DOHH2 (cell line): ENCODE data around the gene PHETA2.

Experiments
- H3F3A ChIP-seq: fragments of 200-600 bp; sonication (generic), shearing (Covaris generic); 2 replicates; pipeline ENCODE4 v1.6.0; 2016; ENCODE audit warnings: antibody characterized with exemption, mild to moderate bottlenecking; ENCODE audit not compliant: control insufficient read depth, insufficient read depth
- H3K27ac ChIP-seq: fragments of 200-600 bp; sonication (generic); 2 replicates; pipeline ENCODE4 v1.5.1; 2014; ENCODE audit warnings: low read depth, mild to moderate bottlenecking, low read length, moderate library complexity
- H3K27me3 ChIP-seq: fragments of 200-600 bp; sonication (generic); 2 replicates; pipeline ENCODE4 v1.6.1; 2014; ENCODE audit warnings: mild to moderate bottlenecking, low read length, mixed read lengths; ENCODE audit not compliant: control insufficient read depth
- H3K36me3 ChIP-seq: fragments of 200-600 bp; sonication (generic); 2 replicates; pipeline ENCODE4 v1.6.1; 2014; ENCODE audit warnings: mild to moderate bottlenecking, low read length, moderate library complexity, mixed read lengths; ENCODE audit not compliant: control insufficient read depth
- H3K4me1 ChIP-seq: fragments of 200-600 bp; sonication (generic); 2 replicates; pipeline ENCODE4 v1.6.1; 2014; ENCODE audit warnings: mild to moderate bottlenecking, low read length, mixed read lengths; ENCODE audit not compliant: control insufficient read depth
- H3K4me2 ChIP-seq: fragments of 200-600 bp; sonication (generic); 2 replicates; pipeline ENCODE4 v1.6.0; 2014; ENCODE audit warnings: mild to moderate bottlenecking, low read length, moderate library complexity
- H3K4me3 ChIP-seq: fragments of 200-600 bp; sonication (generic); 2 replicates; pipeline ENCODE4 v1.5.1; 2014; ENCODE audit warnings: mild to moderate bottlenecking, low read length, mixed read lengths
- H3K79me2 ChIP-seq: fragments of 200-600 bp; sonication (generic); 2 replicates; pipeline ENCODE4 v1.6.1; 2014; ENCODE audit warnings: mild to moderate bottlenecking, low read length, mixed read lengths; ENCODE audit not compliant: control insufficient read depth
- H3K9me2 ChIP-seq: fragments of 200-600 bp; sonication (generic); replicated peaks from 2 replicates; pipeline ENCODE4 v1.6.1; 2014; ENCODE audit warnings: mild to moderate bottlenecking, low read length, mixed read lengths; ENCODE audit not compliant: control insufficient read depth
- H3K9me3 ChIP-seq: fragments of 200-600 bp; sonication (generic); 2 replicates; pipeline ENCODE4 v1.6.1; 2014; ENCODE audit warnings: antibody characterized with exemption, low read length, mixed read lengths; ENCODE audit not compliant: control insufficient read depth, insufficient read depth
- H4K20me1 ChIP-seq: fragments of 200-600 bp; sonication (generic); 2 replicates; pipeline ENCODE4 v1.6.0; 2014; ENCODE audit warnings: low read depth, mild to moderate bottlenecking, antibody characterized with exemption, low read length, moderate library complexity; ENCODE audit not compliant: control insufficient read depth, insufficient read depth
- CTCF ChIP-seq: fragments of 200-600 bp; sonication (generic); IDR thresholded peaks from one replicate; pipeline ENCODE4 v1.5.1; 2014; ENCODE audit warnings: antibody characterized with exemption, mild to moderate bottlenecking, low read depth, low read length; ENCODE audit not compliant: poor library complexity, severe bottlenecking
- EZH2phosphoT487 ChIP-seq: fragments of 200-600 bp; sonication (generic); IDR thresholded peaks from 2 replicates; pipeline ENCODE4 v1.6.1; 2017; ENCODE audit warnings: borderline replicate concordance, mild to moderate bottlenecking, antibody characterized with exemption, low read length, moderate library complexity, mixed read lengths

PHETA2 gene

GRCh38 chr22:42066126-42066761, 7.8 kb upstream of the PHETA2 start:
- Histone ChIP-seq H3K9me3 (no peaks in the 10 kb centered on the region), H3K79me2 (peaks cover 26% of the 10 kb centered on the region), H3K4me1 (peaks cover 21% of the 10 kb centered on the region), H4K20me1 (no peaks in the 10 kb centered on the region), H3K4me3 (no peak overlapping the region), H3K36me3 (peaks cover 66% of the 10 kb centered on the region), H3K27ac (no peak overlapping the region), H3K4me2 (no peak overlapping the region), H3K9me2 (no peaks in the 10 kb centered on the region), H3F3A (no peaks in the 10 kb centered on the region), H3K27me3 (no peaks in the 10 kb centered on the region)
- no peak for TF ChIP-seq CTCF
- TF ChIP-seq EZH2phosphoT487: no peak

GRCh38 chr22:42066937-42067336, 7.1 kb upstream of the PHETA2 start:
- Histone ChIP-seq H3K9me3 (no peaks in the 10 kb centered on the region), H3K4me2 (no peak overlapping the region), H4K20me1 (no peaks in the 10 kb centered on the region), H3K27me3 (no peaks in the 10 kb centered on the region), H3K36me3 (peaks cover 59% of the 10 kb centered on the region), H3K9me2 (no peaks in the 10 kb centered on the region), H3K27ac (no peak overlapping the region), H3K79me2 (peaks cover 26% of the 10 kb centered on the region), H3K4me3 (no peak overlapping the region), H3F3A (no peaks in the 10 kb centered on the region), H3K4me1 (peaks cover 26% of the 10 kb centered on the region)
- no peak for TF ChIP-seq CTCF
- no peak for TF ChIP-seq EZH2phosphoT487

- Histone ChIP-seq H3K9me3 (no peaks in the 10 kb centered on the region), H3K4me1 (peaks cover 26% of the 10 kb centered on the region), H3K4me3 (no peak overlapping the region), H3K27me3 (no peaks in the 10 kb centered on the region), H3K27ac (no peak overlapping the region), H4K20me1 (no peaks in the 10 kb centered on the region), H3K9me2 (no peaks in the 10 kb centered on the region), H3K36me3 (peaks cover 51% of the 10 kb centered on the region), H3K4me2 (no peak overlapping the region), H3K79me2 (peaks cover 26% of the 10 kb centered on the region), H3F3A (no peaks in the 10 kb centered on the region)
- no peak for TF ChIP-seq EZH2phosphoT487
These were observed 6.3 kb upstream of the PHETA2 start for GRCh38 chr22:42067671-42068251.

- Histone ChIP-seq H3K9me2 (no peaks in the 10 kb centered on the region), H3K4me1 (peaks cover 26% of the 10 kb centered on the region), H3K4me2 (no peak overlapping the region), H3K27me3 (no peaks in the 10 kb centered on the region), H3K27ac (no peak overlapping the region), H4K20me1 (no peaks in the 10 kb centered on the region), H3K9me3 (no peaks in the 10 kb centered on the region), H3K4me3 (no peak overlapping the region), H3F3A (0 out of 2 replicates have a peak, but pooled peaks cover 3% of the 10 kb centered on the region), H3K36me3 (peaks cover 46% of the 10 kb centered on the region), H3K79me2 (peaks cover 26% of the 10 kb centered on the region)
- TF ChIP-seq EZH2phosphoT487: no peak
- no peak for TF ChIP-seq CTCF
These were observed 5.8 kb upstream of the PHETA2 start for GRCh38 chr22:42068291-42068690.
